PC-9 (cell line): ENCODE data around the gene PLAC1. TPM values are rescaled to one million over a fixed set of nuclear protein-coding genes. Genes with fewer than 3 reads are reported as not detected.

Source experiments
- BruUV-seq: library from RNA; stranded (reverse); fragments of 400-500 nt; replicated peaks from 2 replicates; lab custom pipeline; 2021; lab: Mats Ljungman, UMichigan
- CTCF ChIA-PET: fragments of 300-600 bp; sonication (Branson Sonifier 250); formaldehyde crosslinking; loops from one replicate; lab custom pipeline; 2022; ENCODE audit warnings: antibody characterized with exemption; lab: Charles Lee
- POLR2A ChIA-PET: fragments of 300-600 bp; sonication (Branson Sonifier 250); formaldehyde crosslinking; loops from one replicate; lab custom pipeline; 2022; ENCODE audit warnings: antibody characterized with exemption; ENCODE audit not compliant: unreplicated experiment; lab: Charles Lee
- DNase-seq, 2 experiments: peaks; one replicate each; pipeline versions ENCODE4 v3.0.0 to v3.0.0-alpha.2; 2015 to 2022; ENCODE audit warnings: mixed read lengths in 1 of 2
- H2AFZ ChIP-seq: fragments of 200-600 bp; sonication (generic); 2 replicates; pipeline ENCODE4 v1.8.1; 2017; ENCODE audit warnings: antibody characterized with exemption
- H3F3A ChIP-seq: fragments of 200-600 bp; sonication (generic); 2 replicates; pipeline ENCODE4 v1.8.1; 2017; ENCODE audit warnings: antibody characterized with exemption, mild to moderate bottlenecking, low read depth; ENCODE audit not compliant: insufficient read depth
- H3K27ac ChIP-seq: fragments of 200-600 bp; sonication (generic); 2 replicates; pipeline ENCODE4 v1.6.1; 2016; ENCODE audit warnings: mixed run types
- H3K27me3 ChIP-seq: fragments of 200-600 bp; sonication (generic); 2 replicates; pipeline ENCODE4 v1.6.1; 2016; ENCODE audit warnings: low read depth, mixed run types; ENCODE audit not compliant: insufficient read depth
- H3K36me3 ChIP-seq: fragments of 200-600 bp; sonication (generic); 2 replicates; pipeline ENCODE4 v1.6.1; 2016; ENCODE audit warnings: low read depth, mixed run types
- H3K4me1 ChIP-seq: fragments of 200-600 bp; sonication (generic); replicated peaks from 2 replicates; pipeline ENCODE4 v1.6.1; 2016; ENCODE audit warnings: mixed run types; ENCODE audit not compliant: insufficient read depth
- H3K4me2 ChIP-seq: fragments of 200-600 bp; sonication (generic); 2 replicates; pipeline ENCODE4 v1.6.1; 2017; ENCODE audit warnings: mixed run types
- H3K4me3 ChIP-seq: fragments of 200-600 bp; sonication (generic); 2 replicates; pipeline ENCODE4 v1.6.1; 2016; ENCODE audit warnings: mixed run types
- H3K79me2 ChIP-seq: fragments of 200-600 bp; sonication (generic); 2 replicates; pipeline ENCODE4 v1.6.1; 2017; ENCODE audit warnings: low read depth, mixed run types
- H3K9me2 ChIP-seq: fragments of 200-600 bp; sonication (generic); 2 replicates; pipeline ENCODE4 v1.8.1; 2017; ENCODE audit warnings: mild to moderate bottlenecking; ENCODE audit not compliant: insufficient read depth
- H3K9me3 ChIP-seq: fragments of 200-600 bp; sonication (generic); 2 replicates; pipeline ENCODE4 v1.8.1; 2016; ENCODE audit warnings: low read depth; ENCODE audit not compliant: insufficient read depth
- H4K20me1 ChIP-seq: fragments of 200-600 bp; sonication (generic); 2 replicates; pipeline ENCODE4 v1.8.1; 2017; ENCODE audit not compliant: insufficient read depth
- CTCF ChIP-seq: fragments of 200-600 bp; sonication (generic); conservative IDR thresholded peaks from 2 replicates; pipeline ENCODE4 v1.6.1; 2017; ENCODE audit warnings: mixed run types, antibody characterized with exemption, mild to moderate bottlenecking, moderate library complexity
- EZH2 ChIP-seq: fragments of 200-600 bp; sonication (generic); IDR thresholded peaks from 2 replicates; pipeline ENCODE4 v1.8.0; 2017; ENCODE audit warnings: antibody characterized with exemption, low read depth
- intact Hi-C: fragments of 100-400 bp; cut with micrococcal nuclease; formaldehyde crosslinking; loops from one replicate; pipeline ENCODE4 v1.10.0; 2022; ENCODE audit not compliant: unreplicated experiment
- total RNA-seq: library from RNA; stranded (reverse); gene quantifications from 2 replicates; pipeline ENCODE4 v1.2.3, GENCODE V29; 2021

Gene PLAC1
- total RNA-seq, 1 experiment from 2014 or later: 2.1 TPM

DNA sequence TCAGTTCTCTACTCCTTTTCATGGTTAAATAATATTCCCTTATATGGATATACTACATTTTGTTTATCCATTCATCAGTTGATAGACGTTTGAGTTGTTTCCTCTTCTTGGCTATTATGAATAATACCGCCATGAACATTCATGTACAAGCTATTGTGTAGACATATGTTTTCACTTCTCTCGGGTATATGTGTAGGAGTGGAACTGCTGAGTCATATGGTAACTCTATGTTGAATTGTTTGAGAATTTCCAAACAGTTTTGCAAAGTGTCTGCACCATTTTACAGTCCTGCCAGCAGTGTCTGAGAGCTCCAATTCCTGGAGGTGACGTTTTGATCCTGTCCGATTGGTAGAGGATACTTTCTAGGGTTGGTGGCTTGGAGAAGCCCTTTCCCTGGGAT, 23.6 kb downstream of the PLAC1 start:
- Histone ChIP-seq H3K9me3 (no peaks in the 10 kb centered on the region), H3K27me3 (no peaks in the 10 kb centered on the region), H3K9me2 (no peaks in the 10 kb centered on the region), H3F3A (no peaks in the 10 kb centered on the region), H3K4me2 (no peak overlapping the region), H3K79me2 (no peaks in the 10 kb centered on the region), H3K27ac (no peak overlapping the region), H3K4me3 (no peak overlapping the region), H2AFZ (no peak overlapping the region), H4K20me1 (no peaks in the 10 kb centered on the region), H3K4me1 (no peaks in the 10 kb centered on the region), H3K36me3 (no peaks in the 10 kb centered on the region)
- CTCF ChIA-PET: no interaction called here
- POLR2A ChIA-PET: no interaction called here
- BruUV-seq: no TSS peak
- DNase-seq: no peak
- intact Hi-C loops: no loop called here
- no peak for TF ChIP-seq CTCF
- TF ChIP-seq EZH2: no peak

GRCh38 chrX:134633832-134634231, 24.4 kb downstream of the PLAC1 start:
- TF ChIP-seq EZH2 (no peak), CTCF (no peak)
- Histone ChIP-seq H3K9me3 (no peaks in the 10 kb centered on the region), H3K4me1 (no peaks in the 10 kb centered on the region), H3K4me3 (no peak overlapping the region), H3K9me2 (no peaks in the 10 kb centered on the region), H3K27me3 (no peaks in the 10 kb centered on the region), H4K20me1 (no peaks in the 10 kb centered on the region), H3K36me3 (no peaks in the 10 kb centered on the region), H3K79me2 (no peaks in the 10 kb centered on the region), H3K4me2 (no peak overlapping the region), H2AFZ (no peak overlapping the region), H3F3A (no peaks in the 10 kb centered on the region), H3K27ac (no peak overlapping the region)
- BruUV-seq: no TSS peak
- no peak for DNase-seq
- POLR2A ChIA-PET: no interaction called here
- intact Hi-C loops: no loop called here
- CTCF ChIA-PET: no interaction called here

GRCh38 chrX:134633394-134633793, 24.9 kb downstream of the PLAC1 start:
- no peaks in the 10 kb centered on the region for H4K20me1 ChIP-seq
- POLR2A ChIA-PET: no interaction called here
- CTCF ChIA-PET: no interaction called here

More at GRCh38 chrX:134633394-134633793, 24.9 kb downstream of the PLAC1 start:
- Histone ChIP-seq H3K9me2 (no peaks in the 10 kb centered on the region), H3K27ac (no peak overlapping the region), H3K4me1 (no peaks in the 10 kb centered on the region), H3K79me2 (no peaks in the 10 kb centered on the region), H3F3A (no peaks in the 10 kb centered on the region), H3K4me3 (no peak overlapping the region), H2AFZ (no peak overlapping the region), H3K27me3 (no peaks in the 10 kb centered on the region), H3K36me3 (no peaks in the 10 kb centered on the region), H3K9me3 (no peaks in the 10 kb centered on the region), H3K4me2 (no peak overlapping the region)
- TF ChIP-seq EZH2 (no peak), CTCF (no peak)
- intact Hi-C loops: no loop called here
- no TSS peak for BruUV-seq
- DNase-seq: no peak
